Left lung (tissue), 10 donors: ENCODE results near the gene N4BP2. TPM values are rescaled to one million over a fixed set of nuclear protein-coding genes. Genes with fewer than 3 reads are reported as not detected.

ENCODE experiments used
- ATAC-seq: fragments of 200-7000 bp; cut with Tn5 transposase; one replicate; pipeline ENCODE4 v1.9.1; 2020; ENCODE audit warnings: moderate library complexity
- DNase-seq, 4 donors: peaks; one replicate each; pipeline ENCODE4 v3.0.0-alpha.2; 2013 to 2020
- H3K27ac ChIP-seq, 2 donors: fragments of 200-600 bp; sonication (generic) in 1 of 2; one replicate each; pipeline versions ENCODE4 v1.5.0 to v1.8.0; 2020 to 2021
- H3K27me3 ChIP-seq, 2 donors: fragments of 200-600 bp; sonication (generic) in 1 of 2; one replicate each; pipeline versions ENCODE4 v1.5.0 to v1.8.0; 2020 to 2021
- H3K36me3 ChIP-seq, 2 donors: fragments of 200-600 bp; sonication (generic) in 1 of 2; one replicate each; pipeline versions ENCODE4 v1.5.0 to v1.8.0; 2020 to 2021
- H3K4me1 ChIP-seq, 2 donors: fragments of 200-600 bp; one replicate each; pipeline ENCODE4 v1.8.0; 2021
- H3K4me3 ChIP-seq, 2 donors: fragments of 200-600 bp; sonication (generic) in 1 of 2; one replicate each; pipeline versions ENCODE4 v1.5.0 to v1.8.0; 2020 to 2021; ENCODE audit warnings: mild to moderate bottlenecking in 1 of 2
- H3K9me3 ChIP-seq, 2 donors: fragments of 200-600 bp; sonication (generic) in 1 of 2; one replicate each; pipeline versions ENCODE4 v1.5.0 to v1.8.0; 2020 to 2021
- intact Hi-C, 2 donors: fragments of 100-400 bp; cut with DNase I; formaldehyde crosslinking; loops; one replicate each; pipeline versions ENCODE4 v1.11.2 to v1.14.2; 2022
- polyA plus RNA-seq, 6 donors: library from polyadenylated mRNA; unstranded; fragments of 120-200 nt; gene quantifications; one replicate each; pipeline ENCODE4 v1.2.1, GENCODE V29; 2013; ENCODE audit not compliant: insufficient read length in 6 of 6
- total RNA-seq, 2 donors: library from RNA; stranded (reverse); fragmentation: NEBNext Ultra II Directional; extraction: Animal tissue kit (Norgen Biotek cat#: 25700); gene quantifications; one replicate each; pipeline ENCODE4 v1.2.1, GENCODE V29; 2021
- TF ChIP-seq, protein P1 (sequence below), 2 donors: fragments of 200-600 bp; sonication (generic) in 1 of 2; IDR thresholded peaks; one replicate each; pipeline versions ENCODE4 v1.5.0 to v1.8.0; 2021; ENCODE audit warnings: antibody characterized with exemption in 2 of 2
- donor health status: DM: no; HTN: yes; CAD: no.
- donor health status: DM: no; HTN: no; CAD: no.

N4BP2 gene
- total and polyA plus RNA-seq, 8 donors, result 5.9 to 22.3 (median 18.8) TPM

- Histone ChIP-seq H3K9me3 (no peaks in the 10 kb centered on the region), H3K36me3 (no peaks in the 10 kb centered on the region), H3K4me1 (peaks cover 0 to 26% of the 10 kb centered on the region in 2 donors), H3K4me3 (peak within 1 kb of the TSS in 1 of 2 donors; percentile 32), H3K27me3 (no peaks in the 10 kb centered on the region), H3K27ac (peak within 1 kb of the TSS in 1 of 2 donors; percentile 92)
- intact Hi-C loops, result no loop called here
- TF ChIP-seq, protein P1, sequence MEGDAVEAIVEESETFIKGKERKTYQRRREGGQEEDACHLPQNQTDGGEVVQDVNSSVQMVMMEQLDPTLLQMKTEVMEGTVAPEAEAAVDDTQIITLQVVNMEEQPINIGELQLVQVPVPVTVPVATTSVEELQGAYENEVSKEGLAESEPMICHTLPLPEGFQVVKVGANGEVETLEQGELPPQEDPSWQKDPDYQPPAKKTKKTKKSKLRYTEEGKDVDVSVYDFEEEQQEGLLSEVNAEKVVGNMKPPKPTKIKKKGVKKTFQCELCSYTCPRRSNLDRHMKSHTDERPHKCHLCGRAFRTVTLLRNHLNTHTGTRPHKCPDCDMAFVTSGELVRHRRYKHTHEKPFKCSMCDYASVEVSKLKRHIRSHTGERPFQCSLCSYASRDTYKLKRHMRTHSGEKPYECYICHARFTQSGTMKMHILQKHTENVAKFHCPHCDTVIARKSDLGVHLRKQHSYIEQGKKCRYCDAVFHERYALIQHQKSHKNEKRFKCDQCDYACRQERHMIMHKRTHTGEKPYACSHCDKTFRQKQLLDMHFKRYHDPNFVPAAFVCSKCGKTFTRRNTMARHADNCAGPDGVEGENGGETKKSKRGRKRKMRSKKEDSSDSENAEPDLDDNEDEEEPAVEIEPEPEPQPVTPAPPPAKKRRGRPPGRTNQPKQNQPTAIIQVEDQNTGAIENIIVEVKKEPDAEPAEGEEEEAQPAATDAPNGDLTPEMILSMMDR (IDR thresholded peaks at IDR 0.05), result no peak
- no peak for DNase-seq
- ATAC-seq, result peak; percentile 15
Measured at GRCh38 chr4:40196724-40197281, 140.2 kb downstream of the N4BP2 start, which contains the start of gene RHOH. Gene RHOH (plus strand): TSS chr4:40197031. CDS start chr4:40243387, 46,356 bp downstream.

DNA sequence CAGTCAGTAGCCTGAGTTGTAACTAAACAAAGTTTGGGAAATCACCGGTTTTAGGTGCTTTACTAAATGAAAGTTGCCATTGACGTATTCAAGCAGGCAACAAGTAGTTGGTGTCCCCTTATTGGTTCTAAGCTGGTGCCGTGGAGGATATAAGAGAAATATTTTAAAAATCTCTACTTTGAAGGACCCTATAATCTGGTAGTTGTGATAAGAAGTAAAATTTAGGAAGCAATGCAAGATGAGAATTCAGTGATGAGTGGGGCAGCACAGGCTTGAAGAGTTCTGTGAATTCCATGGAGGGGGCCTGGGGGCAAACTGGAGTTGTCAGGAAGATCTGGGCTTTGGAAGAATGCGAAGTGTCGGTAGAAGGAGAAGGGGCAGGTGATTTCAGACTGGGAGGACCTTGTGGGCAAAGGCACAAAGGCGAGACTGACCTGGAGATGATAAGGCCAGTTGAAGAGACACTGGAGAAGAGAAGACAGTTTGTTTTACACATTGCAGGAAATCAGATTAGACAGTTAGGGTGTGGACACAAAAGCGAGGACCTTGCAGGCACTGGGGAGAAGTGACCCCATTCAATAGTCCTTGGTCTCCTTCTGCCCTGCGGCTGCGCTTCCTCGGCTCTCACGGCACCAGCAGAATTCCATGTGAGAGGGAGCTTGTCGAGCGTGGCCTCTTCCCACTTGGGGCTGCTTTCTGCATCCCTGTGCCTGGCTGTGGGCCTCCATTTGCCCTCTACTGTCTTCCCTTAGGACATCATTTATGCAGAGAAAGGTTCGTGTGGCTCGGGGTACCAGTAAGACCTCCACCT lies 141.4 kb downstream of the N4BP2 start:
- ATAC-seq, result no peak
- DNase-seq, result no peak
- Histone ChIP-seq H3K36me3 (no peaks in the 10 kb centered on the region), H3K27me3 (no peaks in the 10 kb centered on the region), H3K9me3 (no peaks in the 10 kb centered on the region), H3K27ac (peak overlapping the region in 1 of 2 donors; percentile 92), H3K4me3 (peak overlapping the region in 1 of 2 donors; percentile 32), H3K4me1 (peaks cover 0 to 35% of the 10 kb centered on the region in 2 donors)
- intact Hi-C loops, result no loop called here
- TF ChIP-seq, protein P1 (IDR thresholded peaks at IDR 0.05), result no peak

GRCh38 chr4:40199179-40199670 lies 142.6 kb downstream of the N4BP2 start:
- intact Hi-C loops, result no loop called here
- H3K4me3 ChIP-seq, result peak overlapping the region in 1 of 2 donors; percentile 32
- DNase-seq, result no peak
- no peaks in the 10 kb centered on the region for H3K9me3 ChIP-seq
- no peaks in the 10 kb centered on the region for H3K27me3 ChIP-seq
- H3K36me3 ChIP-seq, result no peaks in the 10 kb centered on the region
- H3K27ac ChIP-seq, result peak overlapping the region; percentile 8 to 92
- TF ChIP-seq, protein P1 (IDR thresholded peaks at IDR 0.05), result no peak
- peaks cover 0 to 43% of the 10 kb centered on the region in 2 donors for H3K4me1 ChIP-seq
- no peak for ATAC-seq

- DNase-seq (peak in 1 of 4 donors; percentile 41), ATAC-seq (peak; percentile 65)
- TF ChIP-seq, protein P1 (IDR thresholded peaks at IDR 0.05), result no peak
- intact Hi-C loops, result no loop called here
- Histone ChIP-seq H3K9me3 (no peaks in the 10 kb centered on the region), H3K4me1 (peaks cover 0 to 50% of the 10 kb centered on the region in 2 donors), H3K4me3 (peak overlapping the region; percentile 3 to 32), H3K27ac (peak overlapping the region; percentile 54 to 92), H3K36me3 (no peaks in the 10 kb centered on the region), H3K27me3 (no peaks in the 10 kb centered on the region)
Measured at GRCh38 chr4:40199999-40200874, 143.6 kb downstream of the N4BP2 start.
